PC-9 (cell line): Measurements from ENCODE around the gene HPRT1. TPM values are rescaled to one million over a fixed set of nuclear protein-coding genes. Genes with fewer than 3 reads are reported as not detected.
"Not testable (repeated sequence)": the region's sequence is repeated elsewhere in the genome, so short reads cannot be mapped to it uniquely, and the experiment has no call there.

Experiments
- BruUV-seq: library from RNA; stranded (reverse); fragments of 400-500 nt; replicated peaks from 2 replicates; lab custom pipeline; 2021; lab: Mats Ljungman, UMichigan
- CTCF ChIA-PET: fragments of 300-600 bp; sonication (Branson Sonifier 250); formaldehyde crosslinking; loops from one replicate; lab custom pipeline; 2022; ENCODE audit warnings: antibody characterized with exemption; lab: Charles Lee
- POLR2A ChIA-PET: fragments of 300-600 bp; sonication (Branson Sonifier 250); formaldehyde crosslinking; loops from one replicate; lab custom pipeline; 2022; ENCODE audit warnings: antibody characterized with exemption; ENCODE audit not compliant: unreplicated experiment; lab: Charles Lee
- DNase-seq, 2 experiments: peaks; one replicate each; pipeline versions ENCODE4 v3.0.0 to v3.0.0-alpha.2; 2015 to 2022; ENCODE audit warnings: mixed read lengths in 1 of 2
- H2AFZ ChIP-seq: fragments of 200-600 bp; sonication (generic); 2 replicates; pipeline ENCODE4 v1.8.1; 2017; ENCODE audit warnings: antibody characterized with exemption
- H3F3A ChIP-seq: fragments of 200-600 bp; sonication (generic); 2 replicates; pipeline ENCODE4 v1.8.1; 2017; ENCODE audit warnings: antibody characterized with exemption, mild to moderate bottlenecking, low read depth; ENCODE audit not compliant: insufficient read depth
- H3K27ac ChIP-seq: fragments of 200-600 bp; sonication (generic); 2 replicates; pipeline ENCODE4 v1.6.1; 2016; ENCODE audit warnings: mixed run types
- H3K27me3 ChIP-seq: fragments of 200-600 bp; sonication (generic); 2 replicates; pipeline ENCODE4 v1.6.1; 2016; ENCODE audit warnings: low read depth, mixed run types; ENCODE audit not compliant: insufficient read depth
- H3K36me3 ChIP-seq: fragments of 200-600 bp; sonication (generic); 2 replicates; pipeline ENCODE4 v1.6.1; 2016; ENCODE audit warnings: low read depth, mixed run types
- H3K4me1 ChIP-seq: fragments of 200-600 bp; sonication (generic); replicated peaks from 2 replicates; pipeline ENCODE4 v1.6.1; 2016; ENCODE audit warnings: mixed run types; ENCODE audit not compliant: insufficient read depth
- H3K4me2 ChIP-seq: fragments of 200-600 bp; sonication (generic); 2 replicates; pipeline ENCODE4 v1.6.1; 2017; ENCODE audit warnings: mixed run types
- H3K4me3 ChIP-seq: fragments of 200-600 bp; sonication (generic); 2 replicates; pipeline ENCODE4 v1.6.1; 2016; ENCODE audit warnings: mixed run types
- H3K79me2 ChIP-seq: fragments of 200-600 bp; sonication (generic); 2 replicates; pipeline ENCODE4 v1.6.1; 2017; ENCODE audit warnings: low read depth, mixed run types
- H3K9me2 ChIP-seq: fragments of 200-600 bp; sonication (generic); 2 replicates; pipeline ENCODE4 v1.8.1; 2017; ENCODE audit warnings: mild to moderate bottlenecking; ENCODE audit not compliant: insufficient read depth
- H3K9me3 ChIP-seq: fragments of 200-600 bp; sonication (generic); 2 replicates; pipeline ENCODE4 v1.8.1; 2016; ENCODE audit warnings: low read depth; ENCODE audit not compliant: insufficient read depth
- H4K20me1 ChIP-seq: fragments of 200-600 bp; sonication (generic); 2 replicates; pipeline ENCODE4 v1.8.1; 2017; ENCODE audit not compliant: insufficient read depth
- CTCF ChIP-seq: fragments of 200-600 bp; sonication (generic); conservative IDR thresholded peaks from 2 replicates; pipeline ENCODE4 v1.6.1; 2017; ENCODE audit warnings: mixed run types, antibody characterized with exemption, mild to moderate bottlenecking, moderate library complexity
- EZH2 ChIP-seq: fragments of 200-600 bp; sonication (generic); IDR thresholded peaks from 2 replicates; pipeline ENCODE4 v1.8.0; 2017; ENCODE audit warnings: antibody characterized with exemption, low read depth
- intact Hi-C: fragments of 100-400 bp; cut with micrococcal nuclease; formaldehyde crosslinking; loops from one replicate; pipeline ENCODE4 v1.10.0; 2022; ENCODE audit not compliant: unreplicated experiment
- total RNA-seq: library from RNA; stranded (reverse); gene quantifications from 2 replicates; pipeline ENCODE4 v1.2.3, GENCODE V29; 2021

HPRT1 gene
- total RNA-seq, 1 experiment from 2014 or later, result 61.7 TPM

- Histone ChIP-seq H3K27me3 (no peaks in the 10 kb centered on the region), H3F3A (peaks cover 4% of the 10 kb centered on the region), H3K9me3 (no peaks in the 10 kb centered on the region), H3K9me2 (no peaks in the 10 kb centered on the region), H3K27ac (no peak overlapping the region), H3K79me2 (peaks cover 57% of the 10 kb centered on the region), H3K36me3 (no peaks in the 10 kb centered on the region), H3K4me3 (peak overlapping the region; percentile 80; the same call in 1 of the 2 replicates), H3K4me1 (peaks cover 18% of the 10 kb centered on the region), H2AFZ (peak overlapping the region; percentile 91; the same call in 1 of the 2 replicates), H4K20me1 (no peaks in the 10 kb centered on the region), H3K4me2 (peak overlapping the region; percentile 91)
- ChIA-PET POLR2A (no interaction called here), CTCF (no interaction called here)
- intact Hi-C loops, result no loop called here
- DNase-seq, result no peak
- TF ChIP-seq EZH2 (no peak), CTCF (no peak)
- no TSS peak for BruUV-seq
Measured at GRCh38 chrX:134461437-134461836, 1.5 kb downstream of the HPRT1 start.

- Histone ChIP-seq H3K79me2 (peaks cover 70% of the 10 kb centered on the region), H3K27ac (no peak overlapping the region), H3K9me3 (no peaks in the 10 kb centered on the region), H3K4me2 (peak overlapping the region; percentile 15; the same call in 1 of the 2 replicates), H3K9me2 (no peaks in the 10 kb centered on the region), H3F3A (no peaks in the 10 kb centered on the region), H3K36me3 (no peaks in the 10 kb centered on the region), H3K4me1 (peaks cover 18% of the 10 kb centered on the region), H3K4me3 (no peak overlapping the region), H2AFZ (no peak overlapping the region), H3K27me3 (no peaks in the 10 kb centered on the region), H4K20me1 (no peaks in the 10 kb centered on the region)
- DNase-seq, result no peak
- ChIA-PET CTCF (no interaction called here), POLR2A (interaction anchor here (0.8 kb wide), 1 partner anchor 21 kb away, joined by 9 read pairs; no protein-coding TSS in a partner anchor)
- no TSS peak for BruUV-seq
- intact Hi-C loops, result no loop called here
- no peak for TF ChIP-seq EZH2
- no peak for TF ChIP-seq CTCF
Measured at GRCh38 chrX:134462927-134463326, 3.0 kb downstream of the HPRT1 start.

GRCh38 chrX:134464453-134464852, 4.5 kb downstream of the HPRT1 start:
- H3K27me3 ChIP-seq, intact Hi-C loops, H3K9me3 ChIP-seq, H3K9me2 ChIP-seq, H4K20me1 ChIP-seq, BruUV-seq, H2AFZ ChIP-seq, H3K36me3 ChIP-seq, POLR2A ChIA-PET, H3K27ac ChIP-seq, DNase-seq, H3F3A ChIP-seq, H3K4me2 ChIP-seq, H3K4me3 ChIP-seq: not testable (repeated sequence)
- CTCF ChIA-PET, result interaction anchor here (0.7 kb wide), 1 partner anchor 439 kb away, joined by 3 read pairs; no protein-coding TSS in a partner anchor
- Histone ChIP-seq H3K4me1 (peaks cover 18% of the 10 kb centered on the region), H3K79me2 (peaks cover 75% of the 10 kb centered on the region)

- Histone ChIP-seq H3F3A (peaks cover 11% of the 10 kb centered on the region; the same call in 1 of the 2 replicates), H2AFZ (no peak overlapping the region), H4K20me1 (no peaks in the 10 kb centered on the region), H3K9me3 (no peaks in the 10 kb centered on the region), H3K27ac (no peak overlapping the region; the same call in 1 of the 2 replicates), H3K36me3 (no peaks in the 10 kb centered on the region), H3K4me2 (no peak overlapping the region), H3K4me3 (no peak overlapping the region), H3K79me2 (peaks cover 49% of the 10 kb centered on the region), H3K4me1 (peaks cover 4% of the 10 kb centered on the region; the same call in 1 of the 2 replicates), H3K9me2 (no peaks in the 10 kb centered on the region), H3K27me3 (no peaks in the 10 kb centered on the region)
- CTCF ChIA-PET, result no interaction called here
- intact Hi-C loops, result no loop called here
- BruUV-seq, result no TSS peak
- TF ChIP-seq CTCF (no peak), EZH2 (no peak)
- POLR2A ChIA-PET, result no interaction called here
- DNase-seq, result no peak
Measured at GRCh38 chrX:134469486-134469885, 9.5 kb downstream of the HPRT1 start.
